ENCODE results near the gene OXSM.

DNA sequence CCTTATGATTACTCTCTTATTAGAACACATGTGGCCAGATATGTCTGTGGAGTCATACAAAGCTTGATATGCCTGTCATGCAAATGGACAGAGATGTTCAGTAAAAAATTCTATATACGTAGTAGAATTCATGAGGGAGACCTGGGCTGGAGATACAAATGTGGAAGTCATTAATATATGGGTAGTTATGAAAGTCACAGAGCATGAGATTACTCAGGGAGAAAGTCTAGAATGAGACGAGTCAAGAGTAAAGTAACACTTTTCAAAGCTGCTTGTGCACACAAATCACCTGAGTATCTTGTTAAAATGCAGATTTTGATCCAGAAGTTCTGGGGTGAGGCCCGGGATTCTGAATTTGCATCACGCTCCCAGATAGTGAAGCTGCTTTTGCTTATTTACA is 28.4 kb downstream of the OXSM start:
- no peak for TF ChIP-seq CTCF (conservative IDR thresholded peaks at IDR 0.05)
- TF ChIP-seq ZFX (IDR thresholded peaks at IDR 0.05): no peak
